GM12892 (cell line): ENCODE measurements around the gene TAF11.

Experiments used
- POLR2A ChIP-seq: IDR thresholded peaks from 2 replicates; pipeline ENCODE4 v1.6.1; 2011; ENCODE audit warnings: low read depth, low read length, control low read depth
- POLR2AphosphoS5 ChIP-seq: IDR thresholded peaks from 2 replicates; pipeline ENCODE4 v1.6.1; 2011; ENCODE audit warnings: low read depth, low read length, control low read depth

DNA sequence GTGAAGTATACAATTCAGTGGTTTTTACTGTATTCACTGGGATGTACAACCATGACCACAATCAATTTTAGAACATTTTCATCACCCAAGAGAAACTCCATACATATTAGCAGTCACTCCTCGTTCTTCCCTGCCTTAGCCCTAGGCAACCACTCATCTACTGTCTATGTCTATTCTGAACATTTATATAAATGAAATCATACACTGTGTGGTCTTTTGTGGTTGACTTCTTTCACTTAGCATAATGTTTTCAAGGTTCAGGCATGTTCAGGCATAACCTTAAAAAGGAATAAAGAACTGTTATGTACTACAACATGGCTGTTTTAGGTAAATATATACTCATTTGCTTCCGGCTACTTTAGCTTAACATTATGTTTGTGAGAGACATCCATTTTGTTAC, 58.7 kb downstream of the TAF11 start:
- TF ChIP-seq POLR2AphosphoS5 (no peak), POLR2A (no peak)
